ENCODE data around the gene ZNF76. TPM values are rescaled to one million over a fixed set of nuclear protein-coding genes. Genes with fewer than 3 reads are reported as not detected.

The ZNF76 gene
- 9.1 and 12.5 TPM in 2 replicates for total RNA-seq (2014; rRNA removed; shearing (Covaris generic))

GRCh38 chr6:35259194-35259947 is at the start of gene ZNF76:
Gene ZNF76 (plus strand): TSS chr6:35259735. CDS start chr6:35281152, 21,417 bp downstream.
- DNase-seq (ENCODE audit: low read depth) = peak; percentile 99

- DNase-seq (ENCODE audit: low read depth) = no peak
Observed at GRCh38 chr6:35213298-35213791, 46.2 kb upstream of the ZNF76 start.

- DNase-seq (ENCODE audit: low read depth) = peak; percentile 71
Observed at GRCh38 chr6:35213824-35214756, 45.4 kb upstream of the ZNF76 start, which contains the start of gene SCUBE3. Gene SCUBE3 (plus strand): TSS chr6:35213956. CDS start chr6:35214419, 463 bp downstream.

GRCh38 chr6:35214869-35215664 is 44.5 kb upstream of the ZNF76 start:
- no peak for DNase-seq (ENCODE audit: low read depth)

- DNase-seq (ENCODE audit: low read depth) = no peak
Observed at GRCh38 chr6:35215665-35216411, 43.7 kb upstream of the ZNF76 start.

GRCh38 chr6:35216412-35216732 is 43.2 kb upstream of the ZNF76 start:
- no peak for DNase-seq (ENCODE audit: low read depth)

GRCh38 chr6:35216851-35217811 is 42.4 kb upstream of the ZNF76 start:
- no peak for DNase-seq (ENCODE audit: low read depth)

- no peak for DNase-seq (ENCODE audit: low read depth)
Observed at GRCh38 chr6:35218021-35218420, 41.5 kb upstream of the ZNF76 start.

- no peak for DNase-seq (ENCODE audit: low read depth)
Observed at GRCh38 chr6:35218456-35218855, 41.1 kb upstream of the ZNF76 start.

- no peak for DNase-seq (ENCODE audit: low read depth)
Observed at GRCh38 chr6:35219683-35220326, 39.7 kb upstream of the ZNF76 start.

- no peak for DNase-seq (ENCODE audit: low read depth)
Observed at GRCh38 chr6:35220711-35221110, 38.8 kb upstream of the ZNF76 start.

GRCh38 chr6:35223396-35223795 is 36.1 kb upstream of the ZNF76 start:
- DNase-seq (ENCODE audit: low read depth) = no peak

GRCh38 chr6:35224720-35225119 is 34.8 kb upstream of the ZNF76 start:
- no peak for DNase-seq (ENCODE audit: low read depth)

- no peak for DNase-seq (ENCODE audit: low read depth)
Observed at GRCh38 chr6:35228481-35228880, 31.1 kb upstream of the ZNF76 start.

- DNase-seq (ENCODE audit: low read depth) = no peak
Observed at GRCh38 chr6:35229304-35229703, 30.2 kb upstream of the ZNF76 start.

GRCh38 chr6:35230498-35230897 is 29.0 kb upstream of the ZNF76 start:
- no peak for DNase-seq (ENCODE audit: low read depth)

- DNase-seq (ENCODE audit: low read depth) = no peak
Observed at GRCh38 chr6:35230950-35231349, 28.6 kb upstream of the ZNF76 start.

GRCh38 chr6:35231563-35231962 is 28.0 kb upstream of the ZNF76 start:
- DNase-seq (ENCODE audit: low read depth) = no peak

- no peak for DNase-seq (ENCODE audit: low read depth)
Observed at GRCh38 chr6:35234901-35235300, 24.6 kb upstream of the ZNF76 start.
